K562 (cell line): Measurements from ENCODE around the gene PRR5. TPM values are rescaled to one million over a fixed set of nuclear protein-coding genes. Genes with fewer than 3 reads are reported as not detected.

Source experiments
- CHD1 ChIP-seq: fragments of 200-600 bp; sonication (generic); IDR thresholded peaks from one replicate; pipeline ENCODE4 v1.6.1; 2012; ENCODE audit warnings: mild to moderate bottlenecking, moderate library complexity, low read length, inconsistent platforms
- FOXA3 ChIP-seq, 2 experiments: fragments of 450-650 bp in 1 of 2; sonication (generic) in 1 of 2; formaldehyde crosslinking; IDR thresholded peaks in 1 of 2; conservative IDR thresholded peaks in 1 of 2; 2 replicates each; pipeline versions ENCODE4 v1.4.0 to v1.8.0; 2020 to 2022; ENCODE audit warnings: mild to moderate bottlenecking in 2 of 2, missing genetic modification reagents in 1 of 2
- FOXJ2 ChIP-seq: fragments of 200-800 bp; sonication (Bioruptor generic); IDR thresholded peaks from 2 replicates; pipeline ENCODE4 v1.6.1; 2016; ENCODE audit warnings: missing genetic modification characterization, missing compliant biosample characterization
- FOXM1 ChIP-seq, 2 experiments: fragments of 450-650 bp in 1 of 2; sonication (generic) in 1 of 2; formaldehyde crosslinking in 1 of 2; IDR thresholded peaks; 2 replicates each; pipeline versions ENCODE4 v1.6.1 to v1.9.0; 2017 to 2022; ENCODE audit warnings: low read depth in 2 of 2, mild to moderate bottlenecking in 2 of 2, missing genetic modification reagents in 1 of 2, moderate library complexity in 1 of 2
- JUN ChIP-seq, 2 experiments: sonication (generic) in 1 of 2; formaldehyde crosslinking in 1 of 2; IDR thresholded peaks; 2 replicates each; pipeline versions ENCODE4 v1.6.1 to v1.8.0; 2012 to 2022; ENCODE audit warnings: borderline replicate concordance in 2 of 2, mild to moderate bottlenecking in 2 of 2, improper control_type of control experiment in 1 of 2, low read depth in 1 of 2, low read length in 1 of 2, missing genetic modification reagents in 1 of 2
- MAFG ChIP-seq: fragments of 450-650 bp; conservative IDR thresholded peaks from 2 replicates; pipeline ENCODE4 v1.6.1; 2016; ENCODE audit warnings: missing genetic modification characterization, missing compliant biosample characterization
- MITF ChIP-seq: IDR thresholded peaks from 2 replicates; pipeline ENCODE4 v1.6.1; 2014; ENCODE audit warnings: antibody characterized with exemption
- POU5F1 ChIP-seq: fragments of 150-350 bp; IDR thresholded peaks from 2 replicates; pipeline ENCODE4 v1.6.1; 2014; ENCODE audit warnings: borderline replicate concordance, low read length, low read depth, mild to moderate bottlenecking; ENCODE audit not compliant: partially characterized antibody
- TAF1 ChIP-seq: IDR thresholded peaks from 2 replicates; pipeline ENCODE4 v1.6.1; 2011; ENCODE audit warnings: mild to moderate bottlenecking, low read length, moderate library complexity; ENCODE audit not compliant: insufficient read depth, control insufficient read depth, severe bottlenecking; ENCODE audit errors: extremely low read depth
- TRIM28 ChIP-seq: fragments of 450-650 bp; IDR thresholded peaks from 2 replicates; pipeline ENCODE4 v1.6.1; 2017
- ZKSCAN1 ChIP-seq: fragments of 150-350 bp; IDR thresholded peaks from 2 replicates; pipeline ENCODE4 v1.6.1; 2016; ENCODE audit warnings: low read depth, low read length
- ZNF174 ChIP-seq: fragments of 250-450 bp; sonication (Bioruptor Pico); IDR thresholded peaks from 2 replicates; pipeline ENCODE4 v1.4.0; 2020; ENCODE audit warnings: mild to moderate bottlenecking
- polyA plus RNA-seq, 8 experiments: library from polyadenylated mRNA; depleted of rRNA in 4 of 8; stranded (reverse) in 5 of 8; unstranded in 3 of 8; fragments of >200 nt; fragmentation: Nextera tagmentation in 2 of 8; fragmentation: Illumina TruSeq in 1 of 8; extraction: Ambion mirVana in 2 of 8; extraction: Trizol in 1 of 8; gene quantifications; 2 replicates each; pipeline versions ENCODE4 v1.2.1 to v1.2.3, GENCODE V29; 2011 to 2014; ENCODE audit warnings: inconsistent platforms in 1 of 8, missing spikeins in 1 of 8
- total RNA-seq, 7 experiments: library from RNA; depleted of rRNA in 6 of 7; stranded (reverse); fragments of >200 nt in 6 of 7; fragmentation: Illumina TruSeq in 2 of 7; extraction: Trizol in 2 of 7; gene quantifications; 2 replicates each; pipeline versions ENCODE4 v1.2.1 to v1.2.3, GENCODE V29; 2011 to 2021; ENCODE audit warnings: low replicate concordance in 1 of 7
- TF ChIP-seq, protein P1 (sequence below): fragments of 250-450 bp; sonication (Bioruptor Pico); IDR thresholded peaks from 2 replicates; pipeline ENCODE4 v1.5.0; 2020; ENCODE audit warnings: mild to moderate bottlenecking
- TF ChIP-seq, protein P2 (sequence below): fragments of 250-450 bp; sonication (Bioruptor Pico); IDR thresholded peaks from 2 replicates; pipeline ENCODE4 v1.8.0; 2021; ENCODE audit warnings: mild to moderate bottlenecking, moderate library complexity
- TF ChIP-seq, protein P3 (sequence below): fragments of 250-450 bp; sonication (Bioruptor Pico); IDR thresholded peaks from 2 replicates; pipeline ENCODE4 v1.4.0; 2020

PRR5 gene
- total and polyA plus RNA-seq, 9 of the 15 experiments (the other 6 are each of a cell fraction or from before 2014, with no cell fraction given): 0.13 to 21.0 (median 7.5) TPM

- TF ChIP-seq CHD1 (no peak), ZNF174 (CRISPR knock-in tag) (no peak), TRIM28 (no peak), FOXM1 (IDR thresholded peaks at IDR 0.05; ENCODE audit: low read depth) (no peak), FOXM1 (CRISPR knock-in tag; IDR thresholded peaks at IDR 0.05; ENCODE audit: low read depth) (no peak), FOXJ2 (tag) (no peak), MAFG (tag) (no peak), MITF (no peak), FOXA3 (CRISPR knock-in tag; conservative IDR thresholded peaks at IDR 0.05 in 1 of 2, IDR thresholded peaks at IDR 0.05 in 1 of 2) (no peak), POU5F1 (no peak), TAF1 (peak; percentile 10), ZKSCAN1 (peak; percentile 97), JUN (IDR thresholded peaks at IDR 0.05; ENCODE audit: borderline replicate concordance, low read depth, low read length) (peak; percentile 92), JUN (CRISPR knock-in tag; IDR thresholded peaks at IDR 0.05; ENCODE audit: borderline replicate concordance) (peak; percentile 51; the same call in 1 of the 2 replicates)
- TF ChIP-seq, protein P1, sequence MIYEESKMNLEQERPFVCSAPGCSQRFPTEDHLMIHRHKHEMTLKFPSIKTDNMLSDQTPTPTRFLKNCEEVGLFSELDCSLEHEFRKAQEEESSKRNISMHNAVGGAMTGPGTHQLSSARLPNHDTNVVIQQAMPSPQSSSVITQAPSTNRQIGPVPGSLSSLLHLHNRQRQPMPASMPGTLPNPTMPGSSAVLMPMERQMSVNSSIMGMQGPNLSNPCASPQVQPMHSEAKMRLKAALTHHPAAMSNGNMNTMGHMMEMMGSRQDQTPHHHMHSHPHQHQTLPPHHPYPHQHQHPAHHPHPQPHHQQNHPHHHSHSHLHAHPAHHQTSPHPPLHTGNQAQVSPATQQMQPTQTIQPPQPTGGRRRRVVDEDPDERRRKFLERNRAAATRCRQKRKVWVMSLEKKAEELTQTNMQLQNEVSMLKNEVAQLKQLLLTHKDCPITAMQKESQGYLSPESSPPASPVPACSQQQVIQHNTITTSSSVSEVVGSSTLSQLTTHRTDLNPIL (CRISPR knock-in tag): no peak
- TF ChIP-seq, protein P2, sequence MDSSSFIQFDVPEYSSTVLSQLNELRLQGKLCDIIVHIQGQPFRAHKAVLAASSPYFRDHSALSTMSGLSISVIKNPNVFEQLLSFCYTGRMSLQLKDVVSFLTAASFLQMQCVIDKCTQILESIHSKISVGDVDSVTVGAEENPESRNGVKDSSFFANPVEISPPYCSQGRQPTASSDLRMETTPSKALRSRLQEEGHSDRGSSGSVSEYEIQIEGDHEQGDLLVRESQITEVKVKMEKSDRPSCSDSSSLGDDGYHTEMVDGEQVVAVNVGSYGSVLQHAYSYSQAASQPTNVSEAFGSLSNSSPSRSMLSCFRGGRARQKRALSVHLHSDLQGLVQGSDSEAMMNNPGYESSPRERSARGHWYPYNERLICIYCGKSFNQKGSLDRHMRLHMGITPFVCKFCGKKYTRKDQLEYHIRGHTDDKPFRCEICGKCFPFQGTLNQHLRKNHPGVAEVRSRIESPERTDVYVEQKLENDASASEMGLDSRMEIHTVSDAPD (CRISPR knock-in tag): no peak
- TF ChIP-seq, protein P3, sequence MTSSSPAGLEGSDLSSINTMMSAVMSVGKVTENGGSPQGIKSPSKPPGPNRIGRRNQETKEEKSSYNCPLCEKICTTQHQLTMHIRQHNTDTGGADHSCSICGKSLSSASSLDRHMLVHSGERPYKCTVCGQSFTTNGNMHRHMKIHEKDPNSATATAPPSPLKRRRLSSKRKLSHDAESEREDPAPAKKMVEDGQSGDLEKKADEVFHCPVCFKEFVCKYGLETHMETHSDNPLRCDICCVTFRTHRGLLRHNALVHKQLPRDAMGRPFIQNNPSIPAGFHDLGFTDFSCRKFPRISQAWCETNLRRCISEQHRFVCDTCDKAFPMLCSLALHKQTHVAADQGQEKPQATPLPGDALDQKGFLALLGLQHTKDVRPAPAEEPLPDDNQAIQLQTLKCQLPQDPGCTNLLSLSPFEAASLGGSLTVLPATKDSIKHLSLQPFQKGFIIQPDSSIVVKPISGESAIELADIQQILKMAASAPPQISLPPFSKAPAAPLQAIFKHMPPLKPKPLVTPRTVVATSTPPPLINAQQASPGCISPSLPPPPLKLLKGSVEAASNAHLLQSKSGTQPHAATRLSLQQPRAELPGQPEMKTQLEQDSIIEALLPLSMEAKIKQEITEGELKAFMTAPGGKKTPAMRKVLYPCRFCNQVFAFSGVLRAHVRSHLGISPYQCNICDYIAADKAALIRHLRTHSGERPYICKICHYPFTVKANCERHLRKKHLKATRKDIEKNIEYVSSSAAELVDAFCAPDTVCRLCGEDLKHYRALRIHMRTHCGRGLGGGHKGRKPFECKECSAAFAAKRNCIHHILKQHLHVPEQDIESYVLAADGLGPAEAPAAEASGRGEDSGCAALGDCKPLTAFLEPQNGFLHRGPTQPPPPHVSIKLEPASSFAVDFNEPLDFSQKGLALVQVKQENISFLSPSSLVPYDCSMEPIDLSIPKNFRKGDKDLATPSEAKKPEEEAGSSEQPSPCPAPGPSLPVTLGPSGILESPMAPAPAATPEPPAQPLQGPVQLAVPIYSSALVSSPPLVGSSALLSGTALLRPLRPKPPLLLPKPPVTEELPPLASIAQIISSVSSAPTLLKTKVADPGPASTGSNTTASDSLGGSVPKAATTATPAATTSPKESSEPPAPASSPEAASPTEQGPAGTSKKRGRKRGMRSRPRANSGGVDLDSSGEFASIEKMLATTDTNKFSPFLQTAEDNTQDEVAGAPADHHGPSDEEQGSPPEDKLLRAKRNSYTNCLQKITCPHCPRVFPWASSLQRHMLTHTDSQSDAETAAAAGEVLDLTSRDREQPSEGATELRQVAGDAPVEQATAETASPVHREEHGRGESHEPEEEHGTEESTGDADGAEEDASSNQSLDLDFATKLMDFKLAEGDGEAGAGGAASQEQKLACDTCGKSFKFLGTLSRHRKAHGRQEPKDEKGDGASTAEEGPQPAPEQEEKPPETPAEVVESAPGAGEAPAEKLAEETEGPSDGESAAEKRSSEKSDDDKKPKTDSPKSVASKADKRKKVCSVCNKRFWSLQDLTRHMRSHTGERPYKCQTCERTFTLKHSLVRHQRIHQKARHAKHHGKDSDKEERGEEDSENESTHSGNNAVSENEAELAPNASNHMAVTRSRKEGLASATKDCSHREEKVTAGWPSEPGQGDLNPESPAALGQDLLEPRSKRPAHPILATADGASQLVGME (CRISPR knock-in tag): no peak
Measured at GRCh38 chr22:44684506-44685383, 17.3 kb upstream of the PRR5 start (continued).
